ENCODE results near the gene ITCH. TPM values are rescaled to one million over a fixed set of nuclear protein-coding genes. Genes with fewer than 3 reads are reported as not detected.
"Not testable (repeated sequence)": the region's sequence is repeated elsewhere in the genome, so short reads cannot be mapped to it uniquely, and the experiment has no call there.

The ITCH gene
- polyA plus RNA-seq, 1 donor from 2014 or later: 39.5 TPM

GRCh38 chr20:34377072-34377847 is 14.2 kb downstream of the ITCH start:
- Histone ChIP-seq H3K4me3 (ENCODE audit: low read length) (no peak overlapping the region), H4K20me1 (ENCODE audit: insufficient read depth) (no peaks in the 10 kb centered on the region), H3K9me3 (ENCODE audit: low read length) (no peaks in the 10 kb centered on the region), H3K27me3 (ENCODE audit: insufficient read depth, low read depth, low read length) (no peaks in the 10 kb centered on the region), H3K36me3 (ENCODE audit: insufficient read depth, low read length) (peaks cover 3% of the 10 kb centered on the region), H3F3A (ENCODE audit: insufficient read depth, low read length, poor library complexity, severe bottlenecking) (no peaks in the 10 kb centered on the region), H2AFZ (ENCODE audit: low read depth, low read length) (no peak overlapping the region), H3K4me2 (ENCODE audit: low read length) (no peak overlapping the region), H3K9me2 (ENCODE audit: insufficient read depth, low read length) (no peaks in the 10 kb centered on the region), H3K79me2 (replicated peaks; ENCODE audit: insufficient read depth, low read length) (peaks cover 37% of the 10 kb centered on the region), H3K9ac (ENCODE audit: low read length) (no peak overlapping the region), H3K27ac (ENCODE audit: low read length) (no peak overlapping the region)
- no peak for TF ChIP-seq POLR2AphosphoS5 (IDR thresholded peaks at IDR 0.05)
- TF ChIP-seq EZH2 (IDR thresholded peaks at IDR 0.05; ENCODE audit: borderline replicate concordance, insufficient read depth, low read length, poor library complexity, severe bottlenecking): no peak
- TF ChIP-seq SMC3 (conservative IDR thresholded peaks at IDR 0.05; ENCODE audit: poor library complexity): no peak
- TF ChIP-seq CTCF (IDR thresholded peaks at IDR 0.05; ENCODE audit: poor library complexity, severe bottlenecking): no peak
- no peak for TF ChIP-seq MXI1 (conservative IDR thresholded peaks at IDR 0.05; ENCODE audit: poor library complexity, severe bottlenecking)
- no peak for TF ChIP-seq REST (IDR thresholded peaks at IDR 0.05; ENCODE audit: borderline replicate concordance)
- TF ChIP-seq RAD21 (conservative IDR thresholded peaks at IDR 0.05): no peak
- TF ChIP-seq TAF1 (IDR thresholded peaks at IDR 0.05; ENCODE audit: low read depth): no peak
- TF ChIP-seq EP300 (conservative IDR thresholded peaks at IDR 0.05; ENCODE audit: poor library complexity, severe bottlenecking): no peak

- H3K36me3 ChIP-seq (ENCODE audit: insufficient read depth, low read length): no peaks in the 10 kb centered on the region
- H3F3A ChIP-seq (ENCODE audit: insufficient read depth, low read length, poor library complexity, severe bottlenecking): no peaks in the 10 kb centered on the region
- H3K9ac ChIP-seq (ENCODE audit: low read length): no peak overlapping the region
- H3K27ac ChIP-seq (ENCODE audit: low read length): no peak overlapping the region
- TF ChIP-seq EP300 (conservative IDR thresholded peaks at IDR 0.05; ENCODE audit: poor library complexity, severe bottlenecking) (no peak), CTCF (IDR thresholded peaks at IDR 0.05; ENCODE audit: poor library complexity, severe bottlenecking) (no peak), TAF1 (IDR thresholded peaks at IDR 0.05; ENCODE audit: low read depth) (no peak), REST (IDR thresholded peaks at IDR 0.05; ENCODE audit: borderline replicate concordance) (no peak)
- no peak overlapping the region for H3K4me2 ChIP-seq (ENCODE audit: low read length)
- no peaks in the 10 kb centered on the region for H3K9me2 ChIP-seq (ENCODE audit: insufficient read depth, low read length)
- H3K27me3 ChIP-seq (ENCODE audit: insufficient read depth, low read depth, low read length): no peaks in the 10 kb centered on the region
- peaks cover 36% of the 10 kb centered on the region for H3K79me2 ChIP-seq (replicated peaks; ENCODE audit: insufficient read depth, low read length)
- no peak overlapping the region for H3K4me3 ChIP-seq (ENCODE audit: low read length)
- no peaks in the 10 kb centered on the region for H3K9me3 ChIP-seq (ENCODE audit: low read length)
- no peak overlapping the region for H2AFZ ChIP-seq (ENCODE audit: low read depth, low read length)
- H4K20me1 ChIP-seq (ENCODE audit: insufficient read depth): no peaks in the 10 kb centered on the region
Observed at GRCh38 chr20:34382174-34382573, 19.1 kb downstream of the ITCH start.

- H4K20me1 ChIP-seq (ENCODE audit: insufficient read depth); H3K9ac ChIP-seq (ENCODE audit: low read length); H3K4me2 ChIP-seq (ENCODE audit: low read length): not testable (repeated sequence)
Observed at GRCh38 chr20:34382877-34383455, 19.9 kb downstream of the ITCH start.

More at GRCh38 chr20:34382877-34383455, 19.9 kb downstream of the ITCH start:
- H3K27me3 ChIP-seq (ENCODE audit: insufficient read depth, low read depth, low read length); H3F3A ChIP-seq (ENCODE audit: insufficient read depth, low read length, poor library complexity, severe bottlenecking); H3K36me3 ChIP-seq (ENCODE audit: insufficient read depth, low read length); H3K4me3 ChIP-seq (ENCODE audit: low read length); H3K27ac ChIP-seq (ENCODE audit: low read length); H3K9me3 ChIP-seq (ENCODE audit: low read length); H2AFZ ChIP-seq (ENCODE audit: low read depth, low read length); H3K9me2 ChIP-seq (ENCODE audit: insufficient read depth, low read length): not testable (repeated sequence)
- H3K79me2 ChIP-seq (replicated peaks; ENCODE audit: insufficient read depth, low read length): peaks cover 41% of the 10 kb centered on the region

Measured in neural cell (in vitro differentiated cells).